AG04450 (cell line): ENCODE measurements around the gene STK40. TPM values are rescaled to one million over a fixed set of nuclear protein-coding genes. Genes with fewer than 3 reads are reported as not detected.

Experiments used
- CTCF ChIA-PET: fragments of 300-600, 350-600 bp; formaldehyde crosslinking; extraction: SDS; loops from one replicate; lab custom pipeline; 2022; ENCODE audit warnings: antibody characterized with exemption, inconsistent platforms; lab: Charles Lee
- POLR2A ChIA-PET: fragments of 350-600 bp; formaldehyde crosslinking; extraction: SDS; loops from one replicate; lab custom pipeline; 2021; ENCODE audit warnings: antibody characterized with exemption, inconsistent platforms; lab: Yijun Ruan, JAX
- DNase-seq: peaks from one replicate; pipeline ENCODE4 v3.0.0-alpha.2; 2011; ENCODE audit warnings: low read depth, low spot score
- H3K27ac ChIP-seq: one replicate; pipeline ENCODE4 v1.5.1; 2012; ENCODE audit warnings: low read depth, low read length, control low read depth
- H3K27me3 ChIP-seq: one replicate; pipeline ENCODE4 v1.6.0; 2012; ENCODE audit warnings: low read length; ENCODE audit not compliant: control insufficient read depth, insufficient read depth
- H3K4me3 ChIP-seq: 2 replicates; pipeline ENCODE4 v1.5.1; 2011; ENCODE audit warnings: mild to moderate bottlenecking, low read depth, low read length, control low read depth
- H3K9me3 ChIP-seq: 2 replicates; pipeline ENCODE4 v1.5.1; 2012; ENCODE audit warnings: low read length; ENCODE audit not compliant: control insufficient read depth, insufficient read depth
- CTCF ChIP-seq: IDR thresholded peaks from 2 replicates; pipeline ENCODE4 v1.5.1; 2011; ENCODE audit warnings: low read depth, low read length, control low read depth, inconsistent platforms
- polyA plus RNA-seq: library from polyadenylated mRNA; depleted of rRNA; stranded (reverse); fragments of >200 nt; gene quantifications from 2 replicates; pipeline ENCODE4 v1.2.3, GENCODE V29; 2011

STK40 gene
- polyA plus RNA-seq, 1 experiment = 26.4 TPM

- Histone ChIP-seq H3K4me3 (no peak overlapping the region), H3K27ac (peak overlapping the region; percentile 31), H3K9me3 (no peaks in the 10 kb centered on the region), H3K27me3 (no peaks in the 10 kb centered on the region)
- no peak for DNase-seq
- CTCF ChIA-PET = no interaction called here
- no peak for TF ChIP-seq CTCF
- POLR2A ChIA-PET = no interaction called here
Measured at GRCh38 chr1:36365381-36365780, 20.3 kb downstream of the STK40 start.

- no peak for DNase-seq
- Histone ChIP-seq H3K27ac (peak overlapping the region; percentile 47), H3K4me3 (no peak overlapping the region), H3K9me3 (no peaks in the 10 kb centered on the region), H3K27me3 (no peaks in the 10 kb centered on the region)
- POLR2A ChIA-PET = no interaction called here
- CTCF ChIA-PET = interaction anchor here (0.7 to 3.2 kb wide), 2 partner anchors 9 to 24 kb away, joined by 3 to 22 read pairs; no protein-coding TSS in a partner anchor
- TF ChIP-seq CTCF = no peak
Measured at GRCh38 chr1:36359911-36360550, 25.7 kb downstream of the STK40 start.

GRCh38 chr1:36359383-36359782, 26.3 kb downstream of the STK40 start:
- H3K27ac ChIP-seq = peak overlapping the region; percentile 47
- CTCF ChIA-PET = interaction anchor here (0.7 to 3.2 kb wide), 2 partner anchors 9 to 24 kb away, joined by 3 to 22 read pairs; no protein-coding TSS in a partner anchor
- TF ChIP-seq CTCF = no peak
- no peak for DNase-seq
- POLR2A ChIA-PET = no interaction called here
- H3K4me3 ChIP-seq = no peak overlapping the region
- H3K9me3 ChIP-seq = no peaks in the 10 kb centered on the region
- H3K27me3 ChIP-seq = no peaks in the 10 kb centered on the region

GRCh38 chr1:36358514-36359084, 27.1 kb downstream of the STK40 start:
- Histone ChIP-seq H3K4me3 (no peak overlapping the region), H3K27ac (no peak overlapping the region), H3K27me3 (no peaks in the 10 kb centered on the region), H3K9me3 (no peaks in the 10 kb centered on the region)
- POLR2A ChIA-PET = no interaction called here
- no peak for TF ChIP-seq CTCF
- no peak for DNase-seq
- CTCF ChIA-PET = interaction anchor here (3.2 kb wide), 1 partner anchor 10 kb away, joined by 22 read pairs; no protein-coding TSS in a partner anchor

- H3K27me3 ChIP-seq = no peaks in the 10 kb centered on the region
- H3K9me3 ChIP-seq = no peaks in the 10 kb centered on the region
- ChIA-PET CTCF (interaction anchor here (1.1 to 1.4 kb wide), 3 partner anchors 12 to 13 kb away, joined by 4 to 6 read pairs (median 4); no protein-coding TSS in a partner anchor), POLR2A (interaction anchor here (0.5 to 0.7 kb wide), 2 partner anchors 11 to 62 kb away, joined by 4 to 5 read pairs; no protein-coding TSS in a partner anchor)
- H3K27ac ChIP-seq = no peak overlapping the region
- no peak for TF ChIP-seq CTCF
- no peak overlapping the region for H3K4me3 ChIP-seq
- no peak for DNase-seq
Measured at GRCh38 chr1:36355811-36356210, 29.9 kb downstream of the STK40 start.
